Kidney capillary endothelial cell (primary cell): Measurements from ENCODE around the gene ARMH3.
A peak's percentile ranks its signal among the peaks of the same experiment; 100 is the strongest.

Experiments used
- DNase-seq: peaks from one replicate; pipeline ENCODE4 v3.0.0-alpha.2; 2018; ENCODE audit warnings: low spot score

ARMH3 gene

DNA sequence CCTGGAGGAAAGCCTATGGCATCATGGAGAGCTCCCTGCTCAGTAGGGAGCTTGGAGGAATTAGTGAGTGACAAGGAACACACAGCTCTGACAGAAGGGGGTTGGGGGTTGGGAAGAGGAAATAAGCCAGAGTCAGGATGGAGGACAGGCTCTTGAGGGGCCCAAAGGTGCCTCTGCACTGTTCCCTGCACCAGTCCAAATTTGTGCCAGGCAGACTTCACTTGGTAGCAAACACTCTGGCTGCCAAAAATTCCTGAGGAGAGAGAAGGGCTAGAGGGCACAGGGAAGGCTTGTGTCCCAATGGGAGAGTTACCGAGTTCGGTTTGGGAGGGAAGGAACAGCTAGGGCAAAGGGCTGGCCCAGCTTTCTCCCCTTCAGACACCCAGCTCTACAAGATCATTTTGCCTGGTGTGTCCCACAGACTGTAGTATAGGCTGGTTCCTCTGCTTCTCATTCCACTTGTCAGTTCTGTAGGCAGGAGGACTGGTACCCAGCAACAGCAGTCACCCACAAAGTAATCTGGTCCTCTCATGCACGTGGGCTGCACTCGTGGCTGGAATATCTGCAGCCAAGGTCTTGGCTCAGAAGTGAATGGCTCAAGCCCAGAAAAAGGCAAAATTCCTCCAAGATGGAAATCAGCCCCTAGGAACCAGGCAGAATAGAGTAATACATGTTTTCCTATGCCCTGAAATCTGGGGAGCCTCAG is 204.4 kb downstream of the ARMH3 start:
- no peak for DNase-seq

DNA sequence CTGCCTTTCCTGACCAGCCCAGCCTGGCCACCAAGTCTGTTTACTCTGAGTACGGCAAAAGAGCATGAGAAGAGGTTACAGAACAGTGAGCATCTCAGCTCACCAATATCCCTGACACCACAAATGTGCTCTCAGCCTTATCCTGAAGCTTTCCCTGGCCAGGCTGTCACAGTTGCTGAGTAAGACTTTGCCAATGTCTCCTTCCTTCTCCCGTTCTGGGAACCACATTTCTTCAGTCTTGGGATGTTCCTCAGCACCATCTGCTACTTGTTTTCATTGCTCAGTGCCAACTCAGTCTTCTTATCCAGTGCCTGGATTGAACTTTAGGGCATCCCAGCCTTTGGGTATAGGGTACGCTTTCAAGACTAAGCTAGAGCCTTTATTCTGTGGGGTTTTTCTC is 205.2 kb downstream of the ARMH3 start:
- DNase-seq = no peak

DNA sequence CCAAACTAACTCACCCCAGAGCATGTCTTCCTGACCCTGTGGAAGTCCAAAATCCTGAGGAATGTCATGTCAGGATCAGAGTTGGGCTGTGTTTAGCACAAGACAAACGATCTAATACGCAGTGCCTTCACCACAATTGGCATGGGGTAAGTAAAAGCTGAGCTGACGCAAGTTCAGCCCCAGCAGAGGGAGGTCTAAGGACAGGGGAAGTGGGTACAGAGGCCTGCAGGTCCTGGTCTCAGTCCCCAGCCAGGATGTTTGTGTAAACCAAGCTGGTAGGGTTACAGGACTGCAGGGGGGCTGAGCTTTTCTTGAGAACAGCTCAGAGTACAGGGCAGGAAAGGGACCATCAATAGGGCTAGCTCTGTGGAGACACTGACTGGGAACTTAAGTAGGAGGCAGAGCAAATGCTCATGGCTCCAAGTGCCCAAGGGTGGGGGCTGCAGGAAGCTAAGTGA is 207.1 kb downstream of the ARMH3 start:
- DNase-seq = no peak

DNA sequence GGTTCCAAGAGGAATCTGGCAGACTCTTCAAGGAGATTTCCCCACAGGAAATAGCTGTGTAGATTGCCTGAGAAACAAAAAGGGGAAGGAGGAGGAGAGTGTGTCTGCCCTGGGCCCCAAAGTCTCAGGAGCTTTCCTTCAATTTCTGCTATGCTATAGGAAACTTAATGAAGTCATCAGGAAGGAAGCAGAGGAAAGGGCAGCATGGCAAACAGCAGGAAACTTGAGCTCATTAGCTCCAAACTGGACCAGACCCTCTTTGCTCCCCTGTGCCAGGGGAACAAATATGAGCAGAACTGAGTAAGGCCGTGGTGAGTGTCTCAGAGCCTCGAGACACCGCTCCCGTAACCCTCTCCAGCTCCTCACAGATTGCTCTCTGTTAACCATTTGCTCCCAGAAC is 207.6 kb downstream of the ARMH3 start:
- peak; percentile 56 for DNase-seq

DNA sequence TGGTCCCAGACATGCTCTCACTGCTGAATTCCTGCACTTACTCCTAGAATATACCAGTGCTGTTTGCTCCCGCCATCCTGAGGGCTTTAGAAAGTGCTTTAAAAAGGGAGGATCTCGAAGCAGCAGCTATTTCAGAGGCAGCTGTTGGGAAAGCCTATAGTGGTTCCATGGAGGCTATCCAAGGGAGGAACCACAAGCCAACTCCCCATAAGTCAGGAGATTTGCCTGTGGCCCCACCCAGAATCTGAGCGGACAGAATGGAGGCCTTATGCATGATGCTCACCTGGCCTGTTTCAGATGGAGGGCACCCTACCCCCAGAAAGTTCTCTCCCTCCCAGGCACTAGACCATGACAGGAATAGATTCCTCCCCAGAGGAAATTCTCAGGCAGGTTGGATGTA is 210.1 kb downstream of the ARMH3 start:
- DNase-seq = no peak

DNA sequence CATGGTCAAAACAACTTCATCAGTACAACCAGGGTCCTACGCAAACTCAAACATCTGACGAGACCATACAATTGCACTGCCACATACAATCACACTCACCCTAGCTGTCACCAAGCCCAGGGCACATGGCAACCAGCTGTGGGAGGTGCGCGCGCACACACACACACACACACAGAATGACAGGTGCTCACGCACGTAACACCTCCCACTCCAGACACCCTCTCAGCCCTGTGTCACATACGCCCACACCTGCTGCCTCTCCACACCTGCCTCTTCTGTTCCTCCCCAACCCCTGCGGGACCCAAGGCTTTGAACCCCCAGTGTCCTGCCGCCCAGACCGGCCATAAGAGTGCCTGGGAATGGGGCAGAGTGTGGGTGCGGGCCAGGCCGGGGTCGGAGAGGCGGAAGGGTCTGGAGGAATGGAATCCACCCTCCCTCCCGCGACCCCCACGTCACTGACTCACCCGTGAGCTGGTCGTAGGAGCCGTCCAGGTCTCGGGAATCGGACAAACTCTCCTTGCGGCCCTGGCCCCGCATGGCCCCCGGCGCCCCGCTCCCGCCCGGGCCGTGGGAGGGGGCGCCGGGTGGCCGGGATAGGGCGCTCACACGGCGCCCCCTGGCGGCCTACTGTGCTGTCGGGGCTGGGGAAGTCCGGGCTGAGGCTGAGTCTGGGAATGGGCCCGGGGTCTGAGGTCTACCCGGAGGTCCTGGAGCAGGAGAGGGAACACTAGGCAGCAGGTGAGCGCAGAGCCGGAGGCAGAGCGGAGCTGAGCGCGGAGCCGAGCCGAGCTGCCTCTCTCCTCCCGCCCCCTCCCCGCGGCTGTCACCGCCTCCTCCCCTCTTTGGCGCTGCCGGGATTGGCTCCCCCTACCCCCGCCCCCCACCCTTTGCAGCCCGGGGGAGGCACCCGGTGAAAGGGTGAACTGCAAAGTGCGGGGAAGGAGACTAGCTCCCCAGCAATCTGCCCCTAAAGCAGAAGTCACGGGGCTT is 212.6 kb downstream of the ARMH3 start, which contains the start of gene KCNIP2:
TSS of gene KCNIP2 (minus strand) at position 769 of the 990 bp plus-strand sequence. CDS start at position 537, 232 bp downstream.
- DNase-seq = no peak

DNA sequence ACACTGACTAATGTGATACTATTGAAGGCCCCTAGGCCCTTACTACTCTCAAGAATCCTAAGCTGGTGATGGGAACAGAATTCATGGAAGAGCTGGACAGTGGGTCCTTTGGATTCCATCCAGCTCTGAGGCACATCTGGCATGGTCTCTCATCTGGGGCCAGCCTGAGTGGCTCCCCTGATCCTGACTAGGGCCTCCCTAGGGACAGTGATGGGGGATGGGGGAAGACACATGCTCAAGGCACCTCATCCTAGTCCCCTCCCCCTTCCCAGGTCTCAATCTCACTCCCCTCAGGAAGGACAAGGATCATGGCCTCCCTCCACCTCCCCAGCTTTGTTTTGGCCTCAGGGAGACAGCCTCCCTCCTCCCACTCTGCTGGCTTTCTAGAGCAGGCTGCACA is 214.1 kb downstream of the ARMH3 start:
- no peak for DNase-seq

DNA sequence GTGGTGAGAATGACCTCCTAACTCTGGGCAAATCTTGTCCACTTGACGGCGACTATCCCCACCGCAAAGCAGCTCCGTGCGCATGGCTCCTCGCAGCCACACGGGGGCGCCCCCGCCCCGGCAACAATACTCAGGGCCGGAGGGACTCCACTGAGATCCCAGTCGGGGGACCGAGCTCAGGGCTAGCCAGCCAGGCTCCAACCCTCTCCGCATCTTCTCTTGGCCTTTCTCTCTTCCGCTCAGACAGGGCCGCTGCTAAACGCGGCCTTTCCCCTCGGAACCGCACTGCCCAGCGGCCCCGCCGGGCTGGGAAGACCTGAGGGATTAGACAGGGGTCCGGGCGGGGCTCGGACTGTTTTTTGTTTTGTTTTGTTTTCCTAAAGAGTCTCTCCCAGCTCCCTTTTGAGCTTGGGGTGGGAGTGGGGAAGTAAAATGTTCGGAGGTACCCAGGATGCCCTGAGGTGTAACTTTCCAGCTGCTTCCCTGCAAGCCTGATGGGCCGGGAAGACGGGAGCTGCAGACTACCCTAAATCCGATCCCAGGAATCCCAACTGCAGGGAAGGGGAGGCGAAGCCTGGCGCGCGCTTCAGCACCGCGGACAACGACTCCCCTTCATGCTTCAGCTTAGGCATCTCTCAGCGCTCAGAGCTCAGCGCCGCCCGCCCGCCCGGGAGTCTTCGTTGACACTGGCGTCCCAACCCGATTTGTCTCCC is 215.1 kb downstream of the ARMH3 start:
- DNase-seq = peak; percentile 86

DNA sequence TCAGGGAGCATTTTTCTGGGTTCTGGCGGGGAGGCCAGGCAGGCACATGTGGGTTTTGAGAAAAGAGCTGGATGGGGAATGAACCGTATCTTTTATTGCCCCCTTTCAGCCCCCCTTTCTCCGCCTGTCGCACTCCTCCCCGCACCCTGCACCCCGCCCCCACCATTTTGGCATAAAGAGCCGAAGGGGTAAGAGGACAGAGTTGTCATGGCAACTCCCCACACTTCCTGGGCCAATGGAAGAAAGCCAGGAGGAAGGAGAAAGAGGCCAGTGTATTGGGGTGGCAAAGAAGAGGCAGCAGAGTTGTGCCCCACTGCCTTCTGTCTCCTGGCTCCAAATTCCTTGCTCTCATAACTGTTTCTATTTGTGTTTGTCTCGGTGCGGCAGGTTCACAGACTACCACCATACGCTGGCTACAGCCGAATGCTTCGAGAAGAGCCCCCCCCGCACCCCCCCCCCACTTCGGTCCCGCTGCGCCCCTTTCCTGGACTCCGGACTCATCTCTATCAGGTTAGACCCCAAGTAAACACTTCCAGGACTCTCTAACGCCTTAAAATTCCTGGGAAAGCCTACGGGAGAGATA is 215.8 kb downstream of the ARMH3 start:
- DNase-seq = no peak

DNA sequence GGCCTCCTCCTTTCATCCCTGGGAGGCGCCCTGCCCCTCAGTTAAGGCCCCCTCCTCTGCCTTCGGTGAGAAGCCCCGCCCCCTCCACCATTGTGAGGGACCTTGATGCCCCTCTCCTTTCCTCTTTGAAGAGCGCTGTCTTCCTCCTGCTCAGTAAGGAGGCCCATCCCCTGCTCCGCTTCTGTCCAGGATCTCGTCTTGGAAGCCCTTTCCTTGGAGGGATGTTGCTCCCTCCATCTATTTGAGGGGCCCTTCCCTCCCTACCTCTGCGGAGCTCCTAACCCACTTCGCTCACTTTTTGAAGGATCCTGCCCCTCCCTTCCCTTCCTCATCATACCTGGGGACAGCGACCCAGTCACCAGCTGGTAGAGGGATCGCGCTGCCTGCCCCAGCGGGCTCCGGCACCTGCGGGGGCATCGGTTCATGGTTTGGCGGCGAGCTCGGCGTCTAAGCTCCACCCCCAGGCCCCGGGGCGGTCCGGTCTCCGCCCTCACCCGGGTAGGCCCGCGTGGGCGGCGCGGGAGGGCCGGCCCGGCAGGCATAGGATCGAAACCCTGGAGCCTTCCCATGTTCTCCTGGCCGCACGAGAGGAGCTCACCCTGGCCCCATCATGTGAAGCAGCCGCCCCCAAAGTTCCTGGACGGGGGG is 216.4 kb downstream of the ARMH3 start:
- no peak for DNase-seq

DNA sequence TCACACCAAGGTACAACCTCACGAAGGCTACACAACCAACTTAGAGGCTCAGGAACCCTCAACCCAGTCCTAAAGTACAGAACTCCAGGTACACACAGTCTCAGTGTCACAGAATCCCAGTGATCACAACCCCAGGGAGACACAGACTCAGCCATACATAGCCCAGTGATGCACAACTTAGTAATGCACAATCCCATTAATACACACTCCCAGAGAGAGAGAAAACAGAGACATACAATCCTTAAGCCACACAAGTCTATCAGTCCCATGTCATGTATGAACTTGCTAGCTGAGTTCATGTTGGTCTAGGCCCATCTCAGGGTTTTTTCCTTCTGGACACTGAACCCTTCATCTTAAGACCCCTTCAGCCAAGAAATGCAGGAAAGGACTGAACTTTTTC is 217.0 kb downstream of the ARMH3 start:
- DNase-seq = no peak

DNA sequence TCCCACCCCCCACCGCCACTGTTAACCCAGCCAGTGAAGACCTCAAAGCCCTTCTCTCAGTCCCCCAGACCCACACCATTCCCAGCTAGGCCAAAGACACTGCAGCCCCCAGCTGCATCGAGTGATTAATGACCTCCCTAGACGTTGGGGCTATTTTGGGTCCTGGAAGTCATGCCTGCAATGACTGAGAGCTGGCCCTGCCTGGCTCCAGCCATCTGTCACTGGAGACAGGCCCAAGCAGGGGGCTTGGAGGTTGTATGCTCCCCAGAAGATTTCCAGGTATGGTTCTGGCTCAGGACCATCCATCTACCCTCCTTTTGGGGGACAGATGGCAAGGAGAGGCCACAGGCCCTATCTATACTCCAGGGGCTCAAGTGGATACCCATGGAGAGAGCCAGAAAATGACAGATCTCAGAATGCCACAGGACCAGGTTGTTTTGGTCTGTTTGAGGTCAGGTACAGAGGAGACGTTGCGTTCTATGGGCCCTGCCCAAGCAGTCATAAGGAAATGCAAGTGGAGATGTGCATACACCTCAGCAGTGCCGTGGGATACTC is 217.5 kb downstream of the ARMH3 start:
- no peak for DNase-seq

DNA sequence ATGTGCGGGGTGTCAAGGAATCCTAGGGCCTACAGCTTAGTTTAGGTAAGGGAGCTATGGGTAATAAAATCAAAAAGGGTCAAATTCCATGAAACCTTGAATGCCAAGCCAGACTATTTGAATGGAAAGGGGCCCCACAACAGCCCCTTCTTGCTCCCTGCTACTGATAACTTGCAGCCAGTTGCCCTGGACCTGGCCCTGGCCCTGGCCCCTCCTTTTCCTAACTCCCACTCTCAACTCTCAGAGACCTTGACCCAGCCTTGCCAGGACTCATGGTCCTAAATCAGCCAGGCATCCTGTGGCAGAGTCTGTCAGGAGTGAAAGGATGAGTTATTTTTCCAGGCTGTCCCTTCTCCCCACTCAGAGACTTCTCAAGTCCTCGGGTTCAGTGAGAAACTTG is 218.2 kb downstream of the ARMH3 start:
- DNase-seq = no peak

DNA sequence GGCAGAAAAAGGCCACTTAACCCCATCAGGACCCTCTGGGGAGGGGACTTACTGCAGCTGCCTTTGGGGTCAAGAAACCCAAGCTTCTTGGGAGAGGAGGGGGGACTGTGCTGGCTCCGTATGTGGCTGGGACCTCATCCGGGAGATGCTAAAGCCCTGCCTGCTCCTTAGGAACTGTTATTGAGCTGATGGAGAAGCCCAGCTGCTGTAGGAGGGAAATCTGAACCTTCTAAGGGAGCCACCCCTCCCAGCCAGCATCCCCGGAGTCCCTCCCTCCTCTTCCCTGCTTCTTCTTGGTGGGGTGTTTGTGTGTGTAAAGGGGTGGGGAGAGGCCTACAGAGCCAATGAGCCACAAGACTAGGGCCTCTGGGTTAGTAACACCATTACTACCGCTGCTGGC is 220.6 kb downstream of the ARMH3 start:
- DNase-seq = no peak

DNA sequence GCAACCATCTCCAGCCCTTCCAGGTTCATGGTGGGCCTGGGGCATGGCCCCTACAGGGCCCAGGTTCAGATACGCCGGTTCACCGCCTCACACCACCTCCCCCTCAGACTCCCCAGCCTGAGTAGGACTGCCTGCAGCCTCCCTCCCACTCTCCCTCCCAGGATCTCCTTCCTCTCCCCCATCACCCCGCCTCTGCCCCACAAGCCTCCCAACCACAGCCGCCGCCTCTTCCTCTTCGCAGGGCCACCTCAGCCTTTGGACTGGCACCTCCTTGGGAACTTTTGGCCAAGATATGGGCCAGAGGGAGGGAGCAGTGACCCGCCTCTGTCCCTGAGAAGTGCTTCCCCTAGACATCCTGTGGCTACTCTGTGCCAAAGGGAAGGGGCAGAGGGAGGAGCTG is 221.6 kb downstream of the ARMH3 start:
- DNase-seq = no peak

DNA sequence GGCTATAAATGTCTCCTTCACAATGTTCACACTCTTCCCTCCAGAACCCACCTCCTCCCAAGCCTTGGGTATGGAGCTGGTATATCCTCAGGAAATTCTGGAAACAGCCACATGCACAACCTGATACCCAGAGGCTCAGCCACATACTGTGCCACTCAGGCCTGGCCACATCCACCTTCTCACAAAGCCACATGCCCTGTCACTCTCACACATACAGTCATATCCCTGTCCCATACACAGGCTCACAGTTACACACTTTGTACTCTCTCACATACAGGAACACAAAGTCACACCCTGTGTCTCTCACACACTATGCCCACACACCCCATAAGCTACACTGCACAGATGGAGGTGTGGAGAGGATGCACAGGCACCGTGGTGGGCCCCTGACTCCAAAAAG is 222.5 kb downstream of the ARMH3 start:
- no peak for DNase-seq

DNA sequence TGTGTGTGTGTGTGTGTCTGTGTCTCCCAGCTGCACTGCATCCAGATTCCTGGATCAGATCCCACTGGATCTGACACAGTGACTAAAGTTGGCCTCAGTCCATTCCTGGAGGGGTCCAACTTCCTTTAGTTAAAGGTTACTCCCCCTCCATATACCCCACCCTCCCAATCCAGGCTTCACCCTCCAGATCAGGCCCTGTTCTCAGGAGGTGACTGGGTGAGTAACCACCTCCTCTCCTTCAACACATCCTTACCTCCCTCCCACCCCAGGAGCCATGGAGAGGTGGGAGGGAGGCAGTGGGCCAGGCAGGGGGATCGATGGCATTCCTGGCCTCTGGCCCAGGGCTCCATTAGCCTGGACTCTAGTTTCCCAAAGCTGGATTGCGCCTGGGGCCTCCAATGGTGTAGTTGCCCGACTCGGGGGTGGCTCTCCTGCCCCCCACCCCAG is 223.6 kb downstream of the ARMH3 start:
- no peak for DNase-seq

DNA sequence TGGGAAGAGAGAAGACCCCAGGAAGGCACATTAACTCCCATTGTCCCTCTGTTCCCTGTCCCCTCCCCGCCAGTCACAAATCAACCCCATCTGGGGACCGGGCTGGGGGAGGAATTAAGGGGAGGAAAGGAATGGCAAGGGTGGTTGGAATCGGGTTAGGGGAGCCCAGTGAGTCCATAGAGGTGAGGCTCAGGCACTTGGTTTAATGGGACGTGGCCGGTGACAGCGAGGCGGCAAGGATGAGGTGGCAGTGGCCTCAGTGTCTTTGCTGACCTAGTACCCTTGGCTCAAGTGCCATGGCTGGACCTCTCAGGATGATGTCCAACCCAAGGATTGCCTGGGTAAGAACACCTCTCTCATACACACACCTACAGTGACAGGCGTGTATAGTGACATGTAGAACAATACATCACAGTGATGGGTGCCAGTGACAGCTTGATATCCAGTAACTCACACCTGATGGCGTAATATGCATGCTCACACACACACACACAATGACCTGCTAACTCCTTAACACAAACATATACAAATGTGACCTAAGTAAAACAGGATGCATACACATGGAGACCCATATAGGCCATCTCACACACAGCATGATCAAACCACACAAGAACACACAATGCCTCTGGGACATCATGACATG is 224.7 kb downstream of the ARMH3 start:
- no peak for DNase-seq

DNA sequence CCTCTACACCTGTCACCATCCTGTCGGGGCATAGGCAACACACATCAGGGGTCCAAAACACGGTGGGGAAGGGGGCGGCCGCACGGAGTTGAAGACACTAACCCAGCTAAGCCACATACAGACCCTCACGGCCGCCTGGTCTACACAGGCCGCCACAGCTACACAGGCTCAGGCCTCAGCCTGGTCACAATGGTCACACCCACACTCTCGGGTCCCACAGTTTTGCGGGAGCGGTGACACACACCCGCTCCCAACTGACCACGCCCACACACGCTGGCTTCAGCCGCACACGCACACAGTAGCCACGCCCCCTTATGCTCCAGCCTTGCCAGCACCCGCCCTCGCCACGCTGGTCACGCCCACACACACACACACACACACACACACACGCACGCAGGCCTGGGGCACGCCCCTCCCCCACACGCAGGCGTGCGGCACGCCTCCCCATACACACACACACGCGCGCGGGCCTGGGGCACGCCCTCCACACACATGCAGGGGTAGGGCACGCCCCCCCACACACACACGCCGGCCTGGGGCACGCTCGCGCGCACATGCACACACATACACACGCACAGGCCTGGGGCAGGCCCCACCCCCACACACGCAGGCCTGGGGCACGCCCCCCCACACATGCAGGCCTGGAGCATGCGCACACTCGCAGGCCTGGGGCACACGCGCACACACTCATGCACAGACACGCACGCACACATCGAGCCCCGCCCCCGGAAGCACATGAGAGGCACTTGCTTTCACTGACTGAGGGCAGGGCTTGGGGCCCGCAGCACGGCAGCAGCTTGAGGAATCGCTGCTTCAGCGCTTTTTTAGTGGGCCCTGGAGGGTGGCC is 225.4 kb downstream of the ARMH3 start:
- peak; percentile 84 for DNase-seq
